ENCODE data around the gene KIF21A.
"Not testable (repeated sequence)": the region's sequence is repeated elsewhere in the genome, so short reads cannot be mapped to it uniquely, and the experiment has no call there.

The KIF21A gene

GRCh38 chr12:39319180-39319579 is 123.7 kb downstream of the KIF21A start:
- no peak for DNase-seq (ENCODE audit: low read depth, low spot score)
- Histone ChIP-seq H3K9ac (ENCODE audit: insufficient read length) (no peak overlapping the region), H3K36me3 (ENCODE audit: insufficient read depth, low read length) (no peaks in the 10 kb centered on the region), H3K9me3 (ENCODE audit: low read depth, low read length) (no peaks in the 10 kb centered on the region), H3K27ac (no peak overlapping the region), H3K4me3 (no peak overlapping the region)
- TF ChIP-seq EZH2 (IDR thresholded peaks at IDR 0.05) (no peak), POLR2AphosphoS5 (IDR thresholded peaks at IDR 0.05; ENCODE audit: borderline replicate concordance, low read depth, low read length) (no peak), FOXP2 (optimal IDR thresholded peaks at IDR 0.05; ENCODE audit: control extremely low read depth, extremely low read length, insufficient read depth) (no peak)

GRCh38 chr12:39314547-39314946 is 128.4 kb downstream of the KIF21A start:
- Histone ChIP-seq H3K4me3 (no peak overlapping the region), H3K27ac (no peak overlapping the region), H3K36me3 (ENCODE audit: insufficient read depth, low read length) (no peaks in the 10 kb centered on the region), H3K9me3 (ENCODE audit: low read depth, low read length) (no peaks in the 10 kb centered on the region), H3K9ac (ENCODE audit: insufficient read length) (no peak overlapping the region)
- no peak for TF ChIP-seq EZH2 (IDR thresholded peaks at IDR 0.05)
- DNase-seq (ENCODE audit: low read depth, low spot score): no peak

GRCh38 chr12:39309516-39309915 is 133.4 kb downstream of the KIF21A start:
- Histone ChIP-seq H3K27ac (no peak overlapping the region), H3K9ac (ENCODE audit: insufficient read length) (no peak overlapping the region), H3K9me3 (ENCODE audit: low read depth, low read length) (no peaks in the 10 kb centered on the region), H3K4me3 (no peak overlapping the region), H3K36me3 (ENCODE audit: insufficient read depth, low read length) (peaks cover 3% of the 10 kb centered on the region)
- no peak for TF ChIP-seq POLR2AphosphoS5 (IDR thresholded peaks at IDR 0.05; ENCODE audit: borderline replicate concordance, low read depth, low read length)
- TF ChIP-seq EZH2 (IDR thresholded peaks at IDR 0.05): no peak
- TF ChIP-seq FOXP2 (optimal IDR thresholded peaks at IDR 0.05; ENCODE audit: control extremely low read depth, extremely low read length, insufficient read depth): no peak
- DNase-seq (ENCODE audit: low read depth, low spot score): no peak

- Histone ChIP-seq H3K4me3 (no peak overlapping the region), H3K27ac (no peak overlapping the region), H3K9ac (ENCODE audit: insufficient read length) (no peak overlapping the region), H3K9me3 (ENCODE audit: low read depth, low read length) (no peaks in the 10 kb centered on the region), H3K36me3 (ENCODE audit: insufficient read depth, low read length) (no peaks in the 10 kb centered on the region; the same call in 1 of the 2 replicates)
- no peak for TF ChIP-seq EZH2 (IDR thresholded peaks at IDR 0.05)
- DNase-seq (ENCODE audit: low read depth, low spot score): no peak
Measured at GRCh38 chr12:39301422-39301821, 141.5 kb downstream of the KIF21A start.

GRCh38 chr12:39300799-39301198 is 142.1 kb downstream of the KIF21A start:
- Histone ChIP-seq H3K4me3 (no peak overlapping the region), H3K36me3 (ENCODE audit: insufficient read depth, low read length) (no peaks in the 10 kb centered on the region; the same call in 1 of the 2 replicates), H3K27ac (no peak overlapping the region), H3K9ac (ENCODE audit: insufficient read length) (no peak overlapping the region), H3K9me3 (ENCODE audit: low read depth, low read length) (no peaks in the 10 kb centered on the region)
- no peak for DNase-seq (ENCODE audit: low read depth, low spot score)
- no peak for TF ChIP-seq FOXP2 (optimal IDR thresholded peaks at IDR 0.05; ENCODE audit: control extremely low read depth, extremely low read length, insufficient read depth)
- TF ChIP-seq EZH2 (IDR thresholded peaks at IDR 0.05): no peak
- TF ChIP-seq POLR2AphosphoS5 (IDR thresholded peaks at IDR 0.05; ENCODE audit: borderline replicate concordance, low read depth, low read length): no peak

GRCh38 chr12:39297891-39298290 is 145.0 kb downstream of the KIF21A start:
- no peak overlapping the region for H3K9ac ChIP-seq (ENCODE audit: insufficient read length)
- H3K9me3 ChIP-seq (ENCODE audit: low read depth, low read length): no peaks in the 10 kb centered on the region
- H3K4me3 ChIP-seq: no peak overlapping the region
- H3K36me3 ChIP-seq (ENCODE audit: insufficient read depth, low read length): no peaks in the 10 kb centered on the region
- H3K27ac ChIP-seq: no peak overlapping the region
- no peak for DNase-seq (ENCODE audit: low read depth, low spot score)
- TF ChIP-seq POLR2AphosphoS5 (IDR thresholded peaks at IDR 0.05; ENCODE audit: borderline replicate concordance, low read depth, low read length) (no peak), FOXP2 (optimal IDR thresholded peaks at IDR 0.05; ENCODE audit: control extremely low read depth, extremely low read length, insufficient read depth) (no peak), EZH2 (IDR thresholded peaks at IDR 0.05) (no peak)

- DNase-seq (ENCODE audit: low read depth, low spot score): no peak
- Histone ChIP-seq H3K4me3 (no peak overlapping the region), H3K36me3 (ENCODE audit: insufficient read depth, low read length) (no peaks in the 10 kb centered on the region), H3K27ac (no peak overlapping the region), H3K9me3 (ENCODE audit: low read depth, low read length) (no peaks in the 10 kb centered on the region), H3K9ac (ENCODE audit: insufficient read length) (no peak overlapping the region)
- no peak for TF ChIP-seq EZH2 (IDR thresholded peaks at IDR 0.05)
- TF ChIP-seq POLR2AphosphoS5 (IDR thresholded peaks at IDR 0.05; ENCODE audit: borderline replicate concordance, low read depth, low read length): no peak
- no peak for TF ChIP-seq FOXP2 (optimal IDR thresholded peaks at IDR 0.05; ENCODE audit: control extremely low read depth, extremely low read length, insufficient read depth)
Measured at GRCh38 chr12:39296496-39296895, 146.4 kb downstream of the KIF21A start.

- not testable (repeated sequence) for H3K36me3 ChIP-seq (ENCODE audit: insufficient read depth, low read length); H3K9ac ChIP-seq (ENCODE audit: insufficient read length); H3K27ac ChIP-seq; H3K4me3 ChIP-seq; H3K9me3 ChIP-seq (ENCODE audit: low read depth, low read length); DNase-seq (ENCODE audit: low read depth, low spot score)
Measured at GRCh38 chr12:39295593-39295992, 147.3 kb downstream of the KIF21A start.

- Histone ChIP-seq H3K4me3 (no peak overlapping the region), H3K9ac (ENCODE audit: insufficient read length) (no peak overlapping the region), H3K27ac (no peak overlapping the region), H3K36me3 (ENCODE audit: insufficient read depth, low read length) (no peaks in the 10 kb centered on the region), H3K9me3 (ENCODE audit: low read depth, low read length) (no peaks in the 10 kb centered on the region)
- TF ChIP-seq FOXP2 (optimal IDR thresholded peaks at IDR 0.05; ENCODE audit: control extremely low read depth, extremely low read length, insufficient read depth): no peak
- DNase-seq (ENCODE audit: low read depth, low spot score): no peak
Measured at GRCh38 chr12:39294715-39295114, 148.2 kb downstream of the KIF21A start.
